ENCODE measurements around the gene LYSET.
A peak's percentile ranks its signal among the peaks of the same experiment; 100 is the strongest.
"Not testable (repeated sequence)": the region's sequence is repeated elsewhere in the genome, so short reads cannot be mapped to it uniquely, and the experiment has no call there.

The LYSET gene, protein sequence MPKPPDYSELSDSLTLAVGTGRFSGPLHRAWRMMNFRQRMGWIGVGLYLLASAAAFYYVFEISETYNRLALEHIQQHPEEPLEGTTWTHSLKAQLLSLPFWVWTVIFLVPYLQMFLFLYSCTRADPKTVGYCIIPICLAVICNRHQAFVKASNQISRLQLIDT

DNA sequence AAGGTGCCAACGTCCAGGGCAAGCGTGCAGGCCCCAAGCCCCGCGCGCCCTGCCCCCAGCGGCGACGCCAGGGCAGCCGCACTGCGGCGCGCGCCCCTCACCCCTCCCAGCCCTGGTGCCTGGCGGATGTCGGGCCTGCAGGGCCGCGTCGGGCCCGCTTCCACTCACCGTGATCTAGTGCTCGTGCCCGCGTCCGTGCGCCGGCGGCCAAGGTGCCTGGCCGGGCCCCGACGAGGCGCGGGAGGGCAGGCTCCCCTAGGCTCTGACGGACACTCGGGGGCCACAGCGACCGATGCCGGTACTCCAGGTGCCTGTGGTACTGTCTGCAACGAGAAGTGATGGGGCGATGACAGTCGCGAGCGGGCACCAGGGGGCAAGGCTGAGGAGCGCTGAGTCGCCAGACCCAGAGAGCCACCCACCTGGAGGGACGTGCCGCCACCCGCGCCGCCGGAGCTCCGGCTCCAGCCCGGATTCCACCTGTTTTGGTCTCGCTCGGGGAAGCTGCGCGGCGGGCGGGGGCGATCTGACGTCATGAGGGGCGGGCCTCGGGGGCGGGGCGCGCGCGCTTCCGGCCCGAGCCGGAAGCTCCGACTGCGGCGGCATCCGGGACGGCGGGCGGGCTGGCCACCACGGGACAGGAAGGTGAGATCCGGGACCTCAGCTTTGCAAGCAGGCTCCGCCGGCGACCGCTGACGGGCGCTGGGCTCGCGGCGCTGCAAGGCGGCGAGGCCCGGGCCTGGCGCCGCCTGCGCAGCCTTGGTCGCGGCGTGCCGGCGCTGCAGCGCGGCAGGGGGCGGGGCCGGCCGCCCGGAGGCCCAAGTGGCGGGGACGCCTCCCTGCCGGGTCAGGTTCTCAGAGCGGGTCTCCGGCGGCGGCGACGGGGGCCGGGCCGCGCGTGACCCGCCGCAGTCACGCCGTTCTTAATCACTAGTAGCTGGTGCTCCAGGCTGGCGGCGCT, at the start of gene LYSET, which contains the start of gene MOAP1:
Gene LYSET, plus strand, starts transcription at position 927 of the 958 bp plus-strand sequence. CDS start 89 bp downstream, outside the sequence.
Gene MOAP1, minus strand, starts transcription at position 507 of the 958 bp plus-strand sequence. CDS start 655 bp downstream, outside the sequence.
- peak; percentile 88 for DNase-seq

DNA sequence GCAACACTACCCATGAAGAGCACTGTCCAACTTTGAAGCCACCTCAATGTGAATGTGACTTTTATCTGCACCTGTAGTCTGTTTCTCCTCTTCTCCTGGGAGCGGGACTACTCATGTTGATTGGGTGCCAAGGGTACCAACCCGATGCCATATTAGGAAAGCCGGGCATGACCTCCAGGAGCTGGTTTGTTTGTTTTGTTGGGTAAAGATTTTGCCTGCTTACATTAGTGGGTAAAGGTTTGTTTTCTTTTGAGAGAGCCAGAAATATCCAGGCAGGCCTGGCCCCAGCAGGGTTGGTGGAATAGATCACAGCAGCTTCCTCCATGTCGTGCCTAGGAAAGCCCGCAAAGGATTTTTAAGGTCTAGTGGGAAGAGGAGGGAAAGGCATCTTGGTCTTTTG, 49.7 kb upstream of the LYSET start:
- DNase-seq: no peak

DNA sequence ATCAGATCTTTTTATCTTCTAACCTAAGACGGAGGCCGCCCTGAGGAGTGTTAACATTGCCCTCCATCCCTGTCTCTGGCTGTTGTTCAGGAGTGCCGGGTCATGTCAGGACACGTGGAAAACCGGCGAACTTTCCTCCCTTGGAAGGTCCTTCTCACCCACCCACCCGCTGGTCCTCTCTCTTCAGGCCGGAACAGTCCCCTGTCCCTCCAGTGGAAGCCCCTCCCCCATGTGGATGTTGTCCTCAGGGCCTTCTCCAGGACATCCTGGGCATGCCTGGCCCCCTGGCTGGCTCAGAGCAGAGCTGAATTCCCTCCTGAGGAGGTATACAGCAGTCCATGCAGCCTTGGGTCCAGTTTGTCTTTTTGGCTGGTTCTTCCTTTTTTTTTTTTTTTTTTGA, 49.1 kb upstream of the LYSET start:
- no peak for DNase-seq

DNA sequence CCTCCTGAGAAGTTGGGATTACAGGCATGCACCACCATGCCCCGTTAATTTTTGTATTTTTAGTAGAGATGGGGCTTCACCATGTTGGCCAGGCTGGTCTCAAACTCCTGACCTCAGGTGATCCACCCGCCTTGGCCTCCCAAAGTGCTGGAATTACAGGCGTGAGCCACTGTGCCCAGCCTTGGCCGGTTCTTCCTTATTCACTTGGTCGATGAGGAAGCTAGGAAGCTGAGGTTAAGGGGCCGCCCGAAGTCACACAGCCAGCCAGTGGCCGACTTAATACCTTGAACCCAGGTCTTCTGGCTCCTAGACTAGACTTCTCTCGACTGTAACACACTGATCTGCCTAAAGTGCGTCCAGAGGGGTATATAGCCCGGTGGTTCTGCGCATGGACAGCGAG, 48.6 kb upstream of the LYSET start:
- not testable (repeated sequence) for DNase-seq

- DNase-seq: peak; percentile 25
Measured at GRCh38 chr14:93137864-93138263, 47.3 kb upstream of the LYSET start.

DNA sequence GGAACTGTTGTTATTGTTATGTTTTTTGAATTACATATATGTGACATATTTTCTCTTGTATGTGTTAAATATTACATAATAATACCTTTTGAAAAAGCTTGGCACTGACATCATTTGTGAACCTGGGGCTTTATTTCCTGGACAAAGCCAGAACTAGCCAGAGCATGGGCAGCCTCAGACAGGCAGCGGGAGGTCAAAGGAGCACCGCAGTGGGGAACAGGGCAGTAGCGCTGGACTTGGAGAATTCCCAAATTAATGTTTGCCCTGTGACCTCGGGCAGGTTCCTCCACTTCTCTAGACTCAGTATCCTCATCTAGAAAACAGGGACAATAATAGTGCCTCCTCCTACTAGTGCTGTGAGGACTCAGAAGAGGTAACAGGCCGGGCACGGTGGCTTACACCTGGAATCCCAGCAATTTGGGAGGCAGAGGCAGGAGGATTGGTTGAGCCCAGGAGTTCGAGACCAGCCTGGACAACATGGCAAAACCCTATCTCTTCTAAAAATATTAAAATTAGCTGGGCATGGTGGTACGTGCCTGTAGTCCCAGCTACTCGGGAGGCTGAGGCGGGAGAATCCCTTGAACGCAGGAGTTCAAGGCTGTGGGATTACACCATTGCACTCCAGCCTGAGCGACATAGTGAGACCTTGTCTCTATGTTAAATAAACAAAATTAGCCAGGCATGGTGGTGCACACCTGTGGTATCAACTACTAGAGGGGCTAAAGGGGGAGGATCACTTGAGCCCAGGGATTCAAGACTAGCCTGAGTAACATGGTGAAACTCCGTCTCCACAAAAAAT, 42.1 kb upstream of the LYSET start:
- DNase-seq: no peak

DNA sequence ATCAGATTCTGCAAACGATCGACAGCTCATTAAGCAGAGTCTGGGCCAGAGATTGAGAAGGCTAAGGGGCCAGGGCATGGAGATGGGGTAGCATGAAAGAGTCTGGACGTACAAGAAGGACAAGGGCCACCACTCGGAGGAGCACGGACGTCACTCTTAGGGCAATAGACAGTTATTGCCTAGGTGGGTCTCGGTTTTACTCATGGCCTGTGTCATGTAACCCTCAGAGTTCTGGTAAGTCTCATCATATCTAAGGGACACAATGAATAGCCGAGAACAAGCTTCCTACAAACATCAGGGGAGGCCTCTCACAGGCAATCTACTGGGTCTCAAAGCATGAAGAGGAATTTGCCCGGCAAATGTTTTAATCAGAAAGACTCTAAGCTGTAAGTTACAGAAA, 39.0 kb upstream of the LYSET start:
- DNase-seq: no peak

- DNase-seq: no peak
Measured at GRCh38 chr14:93148979-93149378, 36.1 kb upstream of the LYSET start.

DNA sequence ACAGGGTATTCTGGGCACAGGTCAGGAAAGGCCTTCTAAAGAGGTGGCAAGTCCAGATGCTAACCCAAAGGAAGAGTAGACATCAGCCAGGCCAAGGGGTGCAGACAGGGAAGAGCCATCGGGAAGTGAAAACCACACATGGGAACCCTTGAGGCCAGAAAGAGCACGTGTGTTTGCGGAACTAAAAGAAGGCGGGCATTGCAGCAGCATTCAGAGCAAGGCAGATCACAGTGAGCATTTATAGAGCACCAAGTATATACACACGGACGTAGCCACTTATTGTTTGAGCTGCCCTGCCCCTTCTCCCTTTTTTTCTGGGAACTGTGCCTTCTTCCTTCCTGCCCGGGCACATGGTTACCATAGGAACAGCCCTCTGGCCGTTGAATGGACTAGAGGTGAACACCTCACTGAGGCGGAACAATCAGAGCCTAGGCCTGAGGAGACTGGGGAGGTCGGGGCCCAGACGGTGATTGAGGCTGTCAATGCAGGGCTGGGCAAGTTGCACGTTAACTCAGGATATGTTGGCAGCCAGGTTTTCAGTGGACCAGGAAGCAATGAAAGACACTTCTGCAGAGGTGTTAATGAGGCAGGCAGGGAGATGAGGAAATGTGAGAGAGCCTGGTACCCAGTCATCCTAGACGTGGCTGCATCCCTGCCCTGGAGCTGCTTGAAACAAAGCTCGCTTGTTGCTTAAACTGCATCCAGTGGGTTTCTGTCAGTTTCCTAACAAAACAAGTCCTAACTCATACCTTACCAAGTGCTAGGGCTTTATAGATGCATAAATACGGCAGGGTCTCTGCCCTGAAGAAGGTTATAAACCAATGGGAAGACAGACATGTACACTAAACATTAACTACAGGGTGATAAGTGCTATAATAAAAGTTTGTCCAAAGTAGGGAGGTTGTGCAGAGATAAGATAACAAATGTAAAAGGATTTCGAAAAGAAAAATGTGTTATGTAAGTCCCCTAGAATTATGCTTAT, 34.6 kb upstream of the LYSET start:
- DNase-seq: peak; percentile 37

GRCh38 chr14:93153121-93153520, 32.0 kb upstream of the LYSET start:
- DNase-seq: no peak

DNA sequence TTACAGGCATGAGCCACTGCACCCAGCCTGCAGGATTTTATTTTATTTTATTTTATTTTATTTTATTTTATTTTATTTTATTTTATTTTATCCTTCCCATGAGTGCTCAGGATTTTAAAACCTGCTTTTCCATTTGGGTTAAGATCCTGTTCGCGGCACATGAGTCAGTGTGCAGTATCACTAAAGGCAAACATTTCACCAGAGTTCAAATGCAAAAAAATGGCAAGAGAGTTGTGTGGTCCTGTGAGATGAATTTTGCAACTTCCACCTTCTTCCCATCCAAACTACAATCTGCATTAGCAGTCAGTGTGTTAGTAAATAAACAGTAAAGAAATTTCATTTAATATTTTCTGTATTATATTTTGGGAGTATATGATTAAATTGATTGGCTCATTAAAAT, 29.4 kb upstream of the LYSET start:
- no peak for DNase-seq

- DNase-seq: no peak
Measured at GRCh38 chr14:93156693-93157369, 28.3 kb upstream of the LYSET start.

- DNase-seq: not testable (repeated sequence)
Measured at GRCh38 chr14:93158349-93158748, 26.8 kb upstream of the LYSET start.

- not testable (repeated sequence) for DNase-seq
Measured at GRCh38 chr14:93159625-93160352, 25.3 kb upstream of the LYSET start.

DNA sequence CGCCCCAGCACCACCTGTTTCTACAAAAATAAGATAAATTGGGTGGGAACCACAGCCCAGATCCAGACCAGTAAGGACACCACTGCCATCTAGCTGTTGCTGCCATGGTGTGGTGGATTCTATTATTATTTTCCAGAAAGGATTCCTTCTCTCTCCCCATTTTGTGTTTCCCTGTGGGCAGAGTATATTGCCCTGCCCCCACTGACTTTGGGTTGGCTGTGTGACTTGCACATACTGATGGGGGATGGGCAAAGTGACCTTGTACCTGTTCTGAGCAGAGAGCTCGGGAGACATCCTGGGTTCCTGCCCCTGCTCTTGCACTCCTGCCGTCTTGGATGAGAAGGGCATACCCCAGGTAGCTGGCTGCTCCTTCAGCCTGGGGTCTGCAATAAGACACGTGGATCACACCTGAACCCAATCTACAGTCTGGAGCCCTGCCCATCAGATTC, 24.7 kb upstream of the LYSET start:
- DNase-seq: peak; percentile 84

DNA sequence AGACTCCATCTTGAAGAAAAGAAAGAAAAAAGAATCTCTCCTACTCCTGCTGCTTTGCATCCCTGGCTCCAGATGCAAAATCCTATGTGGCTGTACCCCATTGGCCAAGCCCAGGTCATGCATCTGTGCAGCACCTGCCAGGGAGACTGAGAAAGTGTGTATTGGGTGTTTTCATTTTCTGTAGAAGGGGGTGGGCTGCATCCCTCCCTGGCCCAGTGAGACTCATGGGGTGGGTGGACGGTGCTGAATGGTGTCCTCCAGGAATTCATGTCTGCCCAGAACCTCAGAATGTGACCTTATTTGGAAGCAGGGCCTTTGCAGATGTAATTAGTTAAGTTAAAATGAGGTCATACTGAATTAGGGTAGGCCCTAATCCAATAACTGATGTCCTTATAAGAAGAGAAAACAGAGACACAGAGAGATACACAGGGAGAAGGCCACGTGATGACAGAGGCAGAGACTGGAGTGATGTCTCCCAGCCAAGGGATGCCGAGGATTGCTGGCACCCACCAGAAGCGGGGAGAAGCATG, 23.6 kb upstream of the LYSET start:
- DNase-seq: no peak

DNA sequence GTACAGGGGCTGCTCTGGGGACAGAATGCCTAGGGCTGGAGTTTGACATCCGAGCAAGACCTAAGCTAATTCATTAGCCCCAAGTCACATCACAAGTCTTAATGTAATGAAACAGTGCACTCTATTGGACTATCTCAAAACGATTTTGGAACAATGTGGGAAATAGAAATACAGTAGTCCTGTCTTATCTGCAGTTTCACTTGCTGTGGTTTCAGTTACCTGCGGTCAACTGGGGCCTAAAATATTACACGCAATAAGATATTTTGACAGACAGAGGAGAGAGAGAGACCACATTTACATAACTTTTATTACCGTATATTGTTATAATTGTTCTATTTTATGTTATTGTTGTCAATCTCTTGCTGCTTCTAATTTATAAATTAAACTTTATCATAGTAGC, 21.6 kb upstream of the LYSET start:
- DNase-seq: peak; percentile 87

DNA sequence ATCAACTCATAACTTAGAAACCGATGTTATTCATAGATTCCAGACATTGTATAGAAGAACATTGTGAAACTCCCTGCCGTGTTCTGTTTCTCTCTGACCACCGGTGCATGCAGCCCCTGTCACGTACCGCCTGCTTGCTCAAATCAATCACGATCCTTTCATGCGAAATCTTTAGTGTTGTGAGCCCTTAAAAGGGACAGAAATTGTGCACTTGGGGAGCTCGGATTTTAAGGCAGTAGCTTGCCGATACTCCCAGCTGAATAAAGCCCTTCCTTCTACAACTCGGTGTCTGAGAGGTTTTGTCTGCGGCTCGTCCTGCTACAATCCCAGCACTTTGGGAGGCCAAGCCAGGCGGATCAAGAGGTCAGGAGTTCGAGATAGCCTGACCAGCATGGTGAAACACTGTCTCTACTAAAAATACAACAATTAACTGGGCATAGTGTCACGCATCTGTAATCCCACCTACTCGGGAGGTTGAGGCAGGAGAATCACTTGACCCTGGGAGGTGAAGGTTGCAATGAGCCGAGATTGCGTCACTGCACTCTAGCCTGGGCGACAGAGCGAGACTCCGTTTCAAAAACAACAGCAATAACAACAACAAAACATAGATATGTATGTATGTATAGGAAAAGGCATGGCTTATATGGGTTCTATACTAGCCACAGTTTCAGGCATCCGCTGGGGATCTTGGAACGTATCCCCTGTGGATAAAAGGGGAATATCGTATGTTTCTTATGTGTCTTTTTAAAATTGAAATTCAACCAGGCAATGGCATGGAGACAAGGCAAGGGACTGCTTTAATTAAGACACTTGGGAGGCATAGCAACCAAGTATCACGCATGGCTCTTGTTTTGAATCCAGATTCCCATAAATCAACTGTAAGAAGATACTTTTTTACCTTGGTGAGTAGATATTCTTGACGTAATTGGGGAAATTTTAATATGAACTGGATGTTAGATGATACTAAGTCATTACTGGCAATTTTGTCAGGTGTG, 19.5 kb upstream of the LYSET start:
- DNase-seq: not testable (repeated sequence)

GRCh38 chr14:93168610-93169009, 16.5 kb upstream of the LYSET start:
- not testable (repeated sequence) for DNase-seq

Data from hematopoietic multipotent progenitor cell treated with erythropoietin and hydrocortisone succinate and interleukin-3 and kit ligand, for 6 days (in vitro differentiated cells).